ENCODE measurements around the gene TCERG1L. TPM values are rescaled to one million over a fixed set of nuclear protein-coding genes. Genes with fewer than 3 reads are reported as not detected.

The TCERG1L gene
- total RNA-seq, 2 experiments from 2014 or later = 0.06 TPM; not detected in 1

DNA sequence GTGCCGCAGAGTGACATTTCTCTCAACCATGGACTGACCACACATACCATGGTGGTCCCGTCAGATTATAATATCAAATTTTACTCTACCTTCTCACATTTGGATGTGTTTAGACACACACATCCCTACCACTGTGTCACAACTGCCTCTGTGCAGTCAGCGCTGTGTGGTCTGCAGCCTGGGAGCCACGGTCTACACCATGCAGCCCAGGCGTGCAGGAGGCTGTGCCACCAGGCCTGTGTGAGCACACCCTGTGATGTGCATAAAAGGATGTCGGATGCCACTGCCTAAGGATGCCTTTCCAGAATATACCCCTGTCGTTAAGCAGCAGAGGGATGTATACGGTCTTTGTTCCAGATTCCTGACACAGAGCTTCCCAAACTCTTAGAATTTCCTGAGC, 150.4 kb downstream of the TCERG1L start:
- TF ChIP-seq, protein P1, sequence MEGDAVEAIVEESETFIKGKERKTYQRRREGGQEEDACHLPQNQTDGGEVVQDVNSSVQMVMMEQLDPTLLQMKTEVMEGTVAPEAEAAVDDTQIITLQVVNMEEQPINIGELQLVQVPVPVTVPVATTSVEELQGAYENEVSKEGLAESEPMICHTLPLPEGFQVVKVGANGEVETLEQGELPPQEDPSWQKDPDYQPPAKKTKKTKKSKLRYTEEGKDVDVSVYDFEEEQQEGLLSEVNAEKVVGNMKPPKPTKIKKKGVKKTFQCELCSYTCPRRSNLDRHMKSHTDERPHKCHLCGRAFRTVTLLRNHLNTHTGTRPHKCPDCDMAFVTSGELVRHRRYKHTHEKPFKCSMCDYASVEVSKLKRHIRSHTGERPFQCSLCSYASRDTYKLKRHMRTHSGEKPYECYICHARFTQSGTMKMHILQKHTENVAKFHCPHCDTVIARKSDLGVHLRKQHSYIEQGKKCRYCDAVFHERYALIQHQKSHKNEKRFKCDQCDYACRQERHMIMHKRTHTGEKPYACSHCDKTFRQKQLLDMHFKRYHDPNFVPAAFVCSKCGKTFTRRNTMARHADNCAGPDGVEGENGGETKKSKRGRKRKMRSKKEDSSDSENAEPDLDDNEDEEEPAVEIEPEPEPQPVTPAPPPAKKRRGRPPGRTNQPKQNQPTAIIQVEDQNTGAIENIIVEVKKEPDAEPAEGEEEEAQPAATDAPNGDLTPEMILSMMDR (IDR thresholded peaks at IDR 0.05) = no peak
- Histone ChIP-seq H3K4me3 (ENCODE audit: low read length) (no peak overlapping the region), H3K36me3 (ENCODE audit: insufficient read depth, low read length) (no peaks in the 10 kb centered on the region), H3K9me3 (ENCODE audit: control insufficient read depth in 1 of 2, insufficient read depth in 1 of 2, low read length in 2 of 2) (peaks cover 0 to 17% of the 10 kb centered on the region in 2 experiments), H3K27ac (ENCODE audit: low read depth in 1 of 2, low read length in 2 of 2) (no peak overlapping the region), H3K4me1 (ENCODE audit: insufficient read depth, low read length) (peaks cover 3% of the 10 kb centered on the region), H3K27me3 (ENCODE audit: control insufficient read depth in 1 of 2, insufficient read depth in 2 of 2, low read length in 2 of 2) (peaks cover 0 to 2% of the 10 kb centered on the region in 2 experiments)
- Mint-ChIP-seq H3K27me3 (peaks cover 6% of the 10 kb centered on the region), H3K36me3 (ENCODE audit: low read depth) (no peaks in the 10 kb centered on the region), H3K4me1 (ENCODE audit: low read depth) (peaks cover 9% of the 10 kb centered on the region), H3K9me3 (no peaks in the 10 kb centered on the region), H3K4me3 (no peak overlapping the region), H3K27ac (no peak overlapping the region)
- POLR2A ChIA-PET = no interaction called here
- peak in 1 of 14 experiments; percentile 6 for DNase-seq
- intact Hi-C loops (cut with DNase I, micrococcal nuclease) = loop anchor here in 1 of 2 experiments (10.0 kb wide), 1 partner anchor 624 kb away; no protein-coding TSS in a partner anchor
- CTCF ChIA-PET = no interaction called here
- ATAC-seq (ENCODE audit: poor library complexity) = no peak

GRCh38 chr10:131160219-131160875, 151.2 kb downstream of the TCERG1L start:
- Histone ChIP-seq H3K9me3 (ENCODE audit: control insufficient read depth in 1 of 2, insufficient read depth in 1 of 2, low read length in 2 of 2) (peaks cover 0 to 21% of the 10 kb centered on the region in 2 experiments), H3K4me3 (ENCODE audit: low read length) (no peak overlapping the region), H3K36me3 (ENCODE audit: insufficient read depth, low read length) (no peaks in the 10 kb centered on the region), H3K27me3 (ENCODE audit: control insufficient read depth in 1 of 2, insufficient read depth in 2 of 2, low read length in 2 of 2) (peaks cover 0 to 2% of the 10 kb centered on the region in 2 experiments), H3K27ac (ENCODE audit: low read depth in 1 of 2, low read length in 2 of 2) (no peak overlapping the region), H3K4me1 (ENCODE audit: insufficient read depth, low read length) (peaks cover 3% of the 10 kb centered on the region)
- no peaks in the 10 kb centered on the region for H3K36me3 Mint-ChIP-seq (ENCODE audit: low read depth)
- no peak for ATAC-seq (ENCODE audit: poor library complexity)
- no peak for DNase-seq
- peaks cover 14% of the 10 kb centered on the region for H3K4me1 Mint-ChIP-seq (ENCODE audit: low read depth)
- intact Hi-C loops (cut with DNase I, micrococcal nuclease) = loop anchor here in 1 of 2 experiments (10.0 kb wide), 1 partner anchor 624 kb away; no protein-coding TSS in a partner anchor
- H3K27me3 Mint-ChIP-seq = peaks cover 12% of the 10 kb centered on the region
- TF ChIP-seq, protein P1 (IDR thresholded peaks at IDR 0.05) = no peak
- no peak overlapping the region for H3K27ac Mint-ChIP-seq
- no peak overlapping the region for H3K4me3 Mint-ChIP-seq
- ChIA-PET CTCF (no interaction called here), POLR2A (no interaction called here)
- no peaks in the 10 kb centered on the region for H3K9me3 Mint-ChIP-seq

DNA sequence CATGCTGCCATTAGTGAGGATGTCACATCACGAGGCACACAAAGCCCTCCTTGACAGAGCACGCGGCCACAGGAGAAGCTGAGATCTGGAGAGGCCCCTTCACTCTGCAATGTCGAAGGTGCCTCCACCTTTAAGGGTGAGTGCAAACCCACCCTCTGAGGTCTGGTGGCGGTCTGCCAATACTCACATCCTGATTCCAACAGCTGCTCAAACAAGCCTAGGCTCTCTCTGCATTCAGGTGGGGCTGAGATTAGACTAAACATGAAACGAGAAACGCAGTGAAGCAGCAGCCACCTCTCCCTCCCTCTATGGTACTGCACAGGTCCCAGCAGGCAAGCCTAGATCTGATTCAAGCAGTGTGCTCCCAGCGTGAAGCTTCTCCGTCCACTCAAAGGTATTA, 151.8 kb downstream of the TCERG1L start:
- peaks cover 14% of the 10 kb centered on the region for H3K4me1 Mint-ChIP-seq (ENCODE audit: low read depth)
- H3K9me3 ChIP-seq (ENCODE audit: control insufficient read depth in 1 of 2, insufficient read depth in 1 of 2, low read length in 2 of 2) = peaks cover 0 to 27% of the 10 kb centered on the region in 2 experiments
- intact Hi-C loops (cut with DNase I, micrococcal nuclease) = loop anchor here in 1 of 2 experiments (10.0 kb wide), 1 partner anchor 625 kb away; no protein-coding TSS in a partner anchor
- H3K4me3 Mint-ChIP-seq = no peak overlapping the region
- CTCF ChIA-PET = no interaction called here
- H3K27ac Mint-ChIP-seq = no peak overlapping the region
- no peaks in the 10 kb centered on the region for H3K36me3 Mint-ChIP-seq (ENCODE audit: low read depth)
- TF ChIP-seq, protein P1 (IDR thresholded peaks at IDR 0.05) = no peak
- no peak for ATAC-seq (ENCODE audit: poor library complexity)
- H3K27ac ChIP-seq (ENCODE audit: low read depth in 1 of 2, low read length in 2 of 2) = no peak overlapping the region
- peaks cover 12% of the 10 kb centered on the region for H3K27me3 Mint-ChIP-seq
- DNase-seq = no peak
- H3K27me3 ChIP-seq (ENCODE audit: control insufficient read depth in 1 of 2, insufficient read depth in 2 of 2, low read length in 2 of 2) = peaks cover 0 to 2% of the 10 kb centered on the region in 2 experiments
- H3K4me1 ChIP-seq (ENCODE audit: insufficient read depth, low read length) = peaks cover 3% of the 10 kb centered on the region
- H3K36me3 ChIP-seq (ENCODE audit: insufficient read depth, low read length) = no peaks in the 10 kb centered on the region
- no peaks in the 10 kb centered on the region for H3K9me3 Mint-ChIP-seq
- POLR2A ChIA-PET = no interaction called here
- no peak overlapping the region for H3K4me3 ChIP-seq (ENCODE audit: low read length)

All from CD4-positive, alpha-beta T cell (primary cell).